Measurements from ENCODE around the gene IP6K1.
"Not testable (repeated sequence)": the region's sequence is repeated elsewhere in the genome, so short reads cannot be mapped to it uniquely, and the experiment has no call there.

Gene IP6K1

DNA sequence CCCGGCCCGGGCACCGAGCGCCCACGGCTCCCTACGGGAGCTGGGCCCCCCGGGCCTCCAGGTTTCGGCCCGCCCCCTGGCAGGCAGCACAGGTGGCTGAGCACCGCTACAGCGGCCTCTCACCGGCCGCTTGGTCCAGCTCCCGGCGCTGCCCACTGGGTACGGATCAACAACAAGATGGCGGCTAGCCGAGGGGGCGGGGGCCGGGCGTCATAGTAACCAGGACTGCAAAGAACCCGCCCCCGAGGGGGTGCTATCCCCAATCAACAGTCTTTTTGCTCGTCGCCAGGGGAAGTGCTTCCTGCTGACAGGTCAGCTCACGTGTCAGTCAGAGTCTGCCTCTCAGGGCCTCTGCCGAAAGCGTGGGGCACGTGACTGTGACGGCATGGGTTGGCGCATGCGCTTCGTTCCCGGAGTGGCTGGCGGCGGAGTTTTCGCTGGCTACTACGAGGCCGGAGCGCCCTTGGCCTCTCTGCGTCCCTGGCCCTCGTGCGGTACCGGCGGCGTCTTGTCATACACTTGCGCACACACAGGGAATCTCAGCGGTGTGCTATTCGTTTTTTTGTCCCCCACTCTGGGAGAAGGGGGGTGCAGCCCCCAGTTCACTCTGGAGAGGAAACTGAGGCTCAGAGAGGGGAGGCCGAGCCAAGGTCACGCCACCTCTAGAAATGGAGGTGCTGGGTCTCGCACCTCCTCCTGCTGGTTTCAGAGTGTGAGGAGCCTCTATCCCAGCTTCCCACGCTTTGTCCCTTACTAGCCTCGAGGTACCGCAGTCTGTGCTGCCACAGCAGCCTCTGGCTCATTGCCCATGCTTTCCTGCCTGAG lies at the start of gene IP6K1:
TSS of gene IP6K1 (minus strand) at position 186 of the 825 bp plus-strand sequence. CDS start 38,502 bp downstream, outside the sequence.
- DNase-seq (ENCODE audit: extremely low read depth in 1 of 2, low read depth in 1 of 2), result peak; percentile 98 to 99

DNA sequence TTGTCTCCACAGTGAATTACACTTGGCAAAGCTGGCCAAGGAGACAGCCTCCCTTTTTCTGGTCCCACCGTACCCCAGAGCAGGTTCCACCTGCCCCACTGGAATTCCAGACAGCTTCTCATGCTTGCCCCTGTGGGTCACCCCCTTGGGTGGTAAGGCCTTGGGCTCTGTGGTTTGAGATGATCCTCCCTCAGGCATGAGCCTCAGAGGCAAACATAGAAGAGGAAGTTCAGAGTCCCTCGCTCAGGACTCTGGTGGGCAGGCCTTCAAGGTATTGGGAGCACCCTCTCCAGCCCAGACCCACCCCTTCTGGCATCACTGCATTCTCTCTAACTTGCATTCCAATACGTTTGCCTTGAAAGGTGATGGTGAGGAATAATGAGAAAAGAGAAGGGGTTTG lies 45.0 kb upstream of the IP6K1 start:
- no peak for DNase-seq (ENCODE audit: extremely low read depth in 1 of 2, low read depth in 1 of 2)

DNA sequence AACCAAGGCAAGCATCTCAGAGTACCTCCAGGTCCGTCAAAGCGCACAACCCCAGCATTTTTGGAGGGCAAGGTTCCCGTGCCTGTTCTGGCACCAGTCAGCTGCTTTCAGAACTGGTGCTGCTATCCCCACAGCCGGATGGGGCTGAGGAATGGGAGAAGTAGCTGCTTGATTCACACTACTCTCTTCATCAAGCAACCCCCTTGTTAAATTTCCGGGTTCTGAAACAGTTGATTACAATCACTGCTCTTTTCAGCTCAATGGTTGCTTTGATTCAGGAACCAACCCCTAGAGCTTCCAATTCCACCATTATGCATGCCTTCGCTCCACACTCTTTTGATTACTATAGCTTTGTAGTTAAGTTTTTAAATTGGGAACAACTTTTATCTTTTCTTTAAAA lies 39.7 kb upstream of the IP6K1 start:
- DNase-seq (ENCODE audit: extremely low read depth in 1 of 2, low read depth in 1 of 2), result no peak

DNA sequence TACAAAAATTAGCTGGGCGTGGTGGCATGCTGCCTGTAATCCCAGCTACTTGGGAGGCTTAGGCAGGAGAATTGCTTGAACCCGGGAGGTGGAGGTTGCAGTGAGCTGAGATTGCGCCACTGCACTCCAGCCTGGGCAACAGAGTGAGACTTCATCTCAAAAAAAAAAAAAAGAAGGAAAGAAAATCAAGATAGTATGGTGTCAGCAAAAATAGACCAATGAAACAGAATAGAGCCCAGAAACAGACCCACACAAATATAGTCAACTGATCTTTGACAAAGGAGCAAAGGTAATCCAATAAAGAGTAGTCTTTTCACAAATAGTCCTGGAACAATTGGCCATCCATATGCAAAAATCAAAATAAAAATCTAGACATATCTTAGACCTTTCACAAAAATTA lies 36.8 kb upstream of the IP6K1 start:
- not testable (repeated sequence) for DNase-seq (ENCODE audit: extremely low read depth in 1 of 2, low read depth in 1 of 2)

DNA sequence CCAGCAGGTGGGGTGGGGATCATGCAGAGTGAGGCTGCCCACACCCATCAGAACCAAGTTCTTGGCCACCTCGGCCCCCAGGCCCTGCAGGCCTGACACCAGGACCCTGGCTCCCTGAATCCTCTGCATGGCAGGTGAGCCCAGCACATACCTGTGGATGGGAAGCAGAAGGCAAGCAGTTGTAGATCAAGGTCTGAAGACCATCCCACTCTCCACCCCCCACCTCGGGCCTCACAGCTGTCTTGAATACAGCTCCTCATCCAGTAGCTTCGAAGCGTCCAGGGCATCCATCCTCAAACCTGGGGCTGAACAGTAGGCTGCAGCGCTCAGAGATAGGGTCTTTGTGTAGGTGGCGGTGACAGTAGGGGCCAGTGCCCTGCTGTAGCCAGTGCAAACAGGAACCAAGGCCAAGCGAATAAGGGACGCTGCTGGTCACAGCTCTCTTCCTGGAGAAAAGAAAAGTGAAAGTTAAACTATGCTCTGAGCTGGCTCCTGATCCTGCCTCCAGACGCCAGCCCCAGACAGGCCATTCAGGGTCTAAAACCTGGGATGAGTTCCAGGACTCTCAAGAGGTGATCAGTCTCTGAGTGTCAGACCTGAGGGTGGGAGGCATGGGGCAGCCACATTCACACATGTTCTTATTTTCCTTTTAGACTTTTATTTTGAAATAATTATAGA lies 27.3 kb upstream of the IP6K1 start, which contains the start of gene UBA7:
TSS of gene UBA7 (minus strand) at position 457 of the 678 bp plus-strand sequence. CDS start at position 291, 166 bp downstream.
- DNase-seq (ENCODE audit: extremely low read depth in 1 of 2, low read depth in 1 of 2), result no peak

DNA sequence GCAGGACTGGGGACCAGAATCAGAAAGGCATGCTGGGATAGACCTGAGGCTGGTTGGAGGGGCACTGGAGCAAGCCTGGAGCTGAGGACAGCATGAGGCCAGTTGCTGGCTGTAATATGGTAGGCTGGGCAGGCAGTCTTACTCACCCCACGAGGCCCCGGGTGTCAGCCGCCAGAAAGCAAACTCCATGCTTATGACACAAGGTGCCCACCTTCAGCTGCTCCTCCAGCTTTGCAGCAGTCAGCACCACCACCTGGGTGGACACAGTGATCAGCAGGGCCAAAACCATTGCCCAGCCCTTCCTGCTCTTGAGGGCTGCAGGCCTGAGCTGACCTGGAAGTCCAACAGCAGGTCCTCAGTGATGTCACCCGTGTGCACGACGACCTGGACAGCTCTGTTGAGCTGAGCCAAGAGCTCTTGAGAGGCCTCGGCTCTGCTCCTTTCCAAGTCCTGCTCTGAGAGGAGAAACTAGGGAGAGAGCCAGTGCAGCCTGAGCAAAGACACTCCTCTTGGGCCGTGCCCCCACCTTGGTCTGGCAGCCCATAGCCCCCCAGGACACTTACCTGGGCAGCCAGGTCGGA lies 26.7 kb upstream of the IP6K1 start:
- no peak for DNase-seq (ENCODE audit: extremely low read depth in 1 of 2, low read depth in 1 of 2)

DNA sequence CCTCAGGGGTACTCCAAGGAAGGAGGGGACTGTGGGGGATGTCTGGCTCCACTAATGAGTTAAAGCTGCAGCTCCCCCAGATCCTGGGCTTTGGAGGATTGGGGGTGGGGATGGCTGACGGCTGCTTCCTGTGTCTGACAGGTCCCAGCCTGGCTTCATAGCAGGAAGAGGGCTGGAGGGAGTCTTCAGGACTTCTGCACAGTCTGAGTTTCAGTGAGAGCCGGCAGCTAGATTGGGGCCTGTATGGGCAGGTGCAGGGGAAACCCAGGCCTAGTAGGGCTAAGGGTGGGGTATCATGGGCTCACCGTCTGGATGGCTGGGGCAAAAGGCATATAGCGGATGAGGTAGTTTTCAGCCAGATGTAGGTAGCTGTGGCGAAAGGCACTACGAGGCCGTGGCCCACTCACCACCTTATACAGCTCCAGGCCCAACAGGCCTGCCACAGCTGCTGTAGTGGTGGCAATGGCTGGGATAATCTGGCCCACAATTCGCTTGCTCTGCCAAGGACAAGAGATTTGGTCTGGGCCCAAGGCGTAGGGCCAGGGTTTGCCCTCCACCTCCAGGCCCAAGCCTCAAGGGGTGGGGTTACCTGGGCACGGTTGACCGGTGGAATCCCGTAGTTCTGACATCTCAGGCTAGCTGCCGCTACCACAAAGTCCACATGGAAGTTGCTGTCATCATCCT lies 21.2 kb upstream of the IP6K1 start:
- no peak for DNase-seq (ENCODE audit: extremely low read depth in 1 of 2, low read depth in 1 of 2)

DNA sequence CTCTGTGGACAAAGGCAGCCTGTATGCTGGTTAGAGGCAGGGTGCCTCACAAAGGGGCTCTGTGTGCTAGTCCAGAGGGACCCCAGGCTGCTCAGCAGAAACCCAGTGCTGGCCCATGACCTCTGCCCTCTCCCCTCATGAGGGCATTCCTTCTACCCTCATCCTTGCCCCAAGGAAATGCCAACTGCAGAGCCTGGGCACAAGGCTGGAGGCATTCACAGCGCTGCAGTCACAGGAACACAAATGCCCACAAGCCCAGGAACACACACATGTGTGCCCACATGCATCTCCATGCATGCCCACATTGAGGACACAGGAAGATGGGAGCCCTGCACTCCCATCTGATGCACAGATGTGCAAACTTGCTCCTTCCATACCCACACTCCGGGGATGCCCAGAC lies 20.5 kb upstream of the IP6K1 start:
- no peak for DNase-seq (ENCODE audit: extremely low read depth in 1 of 2, low read depth in 1 of 2)

DNA sequence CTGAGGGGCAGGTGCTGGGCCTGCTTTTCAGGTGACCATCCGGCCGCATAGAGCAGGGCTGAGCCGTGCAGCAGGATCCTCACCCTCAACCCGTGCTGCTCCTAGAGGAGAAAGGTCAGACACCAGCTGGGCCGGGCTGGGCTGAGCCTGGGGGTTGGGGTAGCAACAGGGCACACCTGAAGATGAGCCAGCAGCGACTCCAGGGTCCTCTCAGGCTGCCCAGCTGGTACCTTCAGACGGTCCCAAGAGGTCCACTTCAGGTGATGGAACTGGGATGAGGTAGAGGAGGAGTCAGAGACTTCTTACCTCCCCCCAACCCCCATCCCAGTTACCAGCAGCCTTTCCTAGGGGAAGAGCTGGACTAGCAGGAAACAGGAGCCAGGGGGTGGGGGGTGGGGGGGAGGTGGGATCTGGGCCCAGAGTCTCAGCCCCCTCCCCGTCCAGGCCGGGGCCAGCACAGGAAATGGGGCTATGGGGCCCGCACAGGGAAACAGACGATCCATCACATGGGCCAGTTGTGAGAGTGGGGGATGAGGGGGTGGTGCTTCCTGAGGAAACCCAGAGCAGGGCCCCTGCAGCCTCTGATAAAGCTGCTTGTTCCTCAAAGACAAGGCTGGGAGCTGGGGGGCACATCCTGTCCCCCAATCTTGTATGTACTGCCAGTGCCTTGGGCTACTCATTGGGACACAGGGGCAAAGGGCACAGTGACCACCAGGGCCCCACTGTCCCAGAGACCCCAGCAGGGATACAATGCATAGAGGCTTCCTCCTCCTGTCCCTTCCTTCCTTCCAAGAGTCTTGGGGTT lies 19.8 kb upstream of the IP6K1 start:
- no peak for DNase-seq (ENCODE audit: extremely low read depth in 1 of 2, low read depth in 1 of 2)

DNA sequence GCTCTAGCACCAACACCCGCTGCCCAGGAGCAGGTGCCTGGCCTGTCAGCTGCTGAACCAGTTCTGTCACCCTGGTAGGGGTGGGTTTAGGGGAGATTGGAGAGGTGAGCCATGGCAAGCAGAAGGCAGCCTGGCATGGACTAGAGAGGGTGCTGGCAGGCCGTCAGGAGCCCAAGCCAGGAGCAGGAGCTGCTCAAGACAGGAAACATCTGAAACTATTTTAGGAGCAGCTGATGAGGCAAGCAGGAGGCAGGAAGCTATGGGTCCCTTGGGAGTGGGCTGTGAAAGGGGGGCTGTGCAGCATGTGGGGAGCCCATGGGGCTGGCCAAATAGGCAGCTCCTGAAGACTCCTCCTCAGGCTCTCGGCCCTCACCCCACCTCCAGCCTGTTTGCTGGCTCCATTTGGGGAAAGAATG lies 19.0 kb upstream of the IP6K1 start:
- no peak for DNase-seq (ENCODE audit: extremely low read depth in 1 of 2, low read depth in 1 of 2)

DNA sequence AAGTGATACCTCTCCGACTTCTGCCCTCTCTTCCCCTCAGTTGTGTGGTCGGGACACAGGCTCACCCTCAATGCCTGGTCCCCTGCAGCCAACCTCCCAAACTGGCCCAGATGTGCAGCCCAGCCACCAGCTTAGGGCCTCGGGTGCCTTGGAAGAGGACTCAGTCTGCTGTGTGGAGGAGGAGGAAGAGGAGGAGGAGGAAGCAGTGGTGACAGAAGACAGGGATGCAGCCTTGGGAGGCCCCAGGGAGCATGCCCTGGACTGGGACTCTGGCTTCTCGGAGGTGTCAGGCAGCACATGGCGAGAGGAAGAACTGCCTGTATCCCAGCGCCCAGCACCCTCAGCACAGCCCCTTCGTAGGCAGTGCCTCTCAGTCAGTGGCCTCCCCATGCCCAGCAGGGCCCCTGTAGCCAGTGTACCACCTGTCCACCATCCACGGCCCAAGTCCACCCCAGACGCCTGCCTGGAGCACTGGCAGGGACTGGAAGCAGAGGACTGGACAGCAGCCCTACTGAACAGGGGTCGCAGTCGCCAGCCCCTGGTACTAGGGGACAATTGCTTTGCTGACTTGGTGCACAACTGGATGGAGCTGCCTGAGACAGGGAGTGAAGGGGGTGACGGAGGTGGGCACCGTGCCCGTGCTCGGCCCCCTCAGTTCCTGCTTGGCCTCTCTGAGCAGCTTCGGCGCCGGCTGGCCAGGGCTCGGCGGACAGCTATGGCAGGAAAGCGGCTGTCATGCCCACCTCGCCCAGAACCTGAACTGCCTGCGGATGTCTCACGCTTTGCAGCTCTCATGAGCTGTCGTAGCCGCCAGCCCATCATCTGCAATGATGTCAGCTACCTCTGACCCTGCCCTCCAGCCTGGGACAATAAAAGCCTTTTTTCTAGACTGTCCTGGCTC lies 18.0 kb upstream of the IP6K1 start:
- no peak for DNase-seq (ENCODE audit: extremely low read depth in 1 of 2, low read depth in 1 of 2)

DNA sequence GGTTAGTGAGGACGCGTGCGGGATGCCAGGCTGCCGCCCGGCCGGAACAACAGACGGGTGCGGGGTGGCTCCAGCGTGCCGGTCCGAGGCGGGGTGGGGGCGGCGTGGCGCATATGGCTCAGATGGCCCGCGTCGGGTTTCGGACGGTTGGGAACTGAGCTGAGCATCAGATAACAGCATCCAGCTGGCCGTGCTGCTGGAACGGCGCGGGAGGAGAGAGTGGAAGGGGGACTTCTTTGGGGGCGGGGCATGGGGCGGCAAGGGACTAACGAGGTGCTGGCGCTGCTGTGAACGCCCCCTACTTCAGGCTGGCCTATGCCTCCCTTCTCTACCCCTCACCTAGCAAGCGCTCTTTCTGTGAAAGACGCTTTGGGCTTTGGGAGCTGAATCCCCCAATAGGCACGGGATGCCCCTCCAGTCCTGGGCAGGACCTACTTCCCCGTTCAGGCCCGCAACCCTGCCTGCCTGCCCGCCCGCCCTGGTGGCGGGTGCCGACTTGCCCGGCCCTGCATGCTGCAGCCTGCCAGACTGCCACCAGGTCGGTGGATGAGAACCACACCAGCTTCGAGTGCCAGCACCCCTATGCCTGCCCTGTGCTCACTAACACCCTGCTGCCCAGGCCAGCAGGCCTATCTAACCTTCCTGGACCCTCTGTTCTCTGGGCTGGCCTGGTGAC lies 17.3 kb upstream of the IP6K1 start:
- DNase-seq (ENCODE audit: extremely low read depth in 1 of 2, low read depth in 1 of 2), result no peak

DNA sequence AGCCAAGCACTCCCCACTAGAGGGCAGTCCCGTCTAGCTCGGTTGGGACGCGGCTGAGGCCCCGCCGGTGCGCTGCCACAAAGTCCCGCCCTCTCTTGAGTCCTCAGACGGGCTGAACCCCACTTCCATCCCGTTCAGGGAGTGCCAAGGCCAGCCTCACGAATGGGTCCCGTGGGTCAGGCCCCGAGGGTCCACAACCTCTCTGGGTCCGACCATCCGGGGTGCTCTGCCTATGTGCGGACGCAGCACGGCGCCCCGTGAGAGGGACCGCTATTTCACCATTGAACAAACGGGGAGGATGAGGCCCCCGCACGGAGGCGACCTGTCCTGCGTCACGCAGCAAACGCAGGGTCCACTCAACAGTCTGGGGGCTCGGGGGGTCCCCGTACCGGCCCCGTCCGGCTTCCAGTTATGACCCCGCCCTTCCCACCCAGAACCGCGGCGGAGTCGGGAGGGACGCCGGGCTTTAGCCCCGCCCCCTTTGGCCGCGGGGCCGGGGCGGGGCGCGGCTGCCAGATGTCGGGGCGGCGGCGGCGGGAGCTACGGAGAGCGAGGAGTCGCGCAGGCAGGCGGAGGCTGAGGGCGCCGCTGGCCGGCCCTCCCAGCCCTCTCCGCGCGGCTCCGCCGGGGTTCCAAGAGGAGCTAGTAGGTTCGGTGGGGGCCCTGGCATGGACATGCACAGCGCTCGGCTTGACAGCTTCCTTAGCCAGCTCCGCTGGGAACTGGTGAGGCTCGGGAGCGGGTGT lies 16.6 kb upstream of the IP6K1 start, which contains the start of gene INKA1:
TSS of gene INKA1 (plus strand) at position 543 of the 746 bp plus-strand sequence. CDS start at position 675, 132 bp downstream.
- peak; percentile 66 to 82 for DNase-seq (ENCODE audit: extremely low read depth in 1 of 2, low read depth in 1 of 2)

DNA sequence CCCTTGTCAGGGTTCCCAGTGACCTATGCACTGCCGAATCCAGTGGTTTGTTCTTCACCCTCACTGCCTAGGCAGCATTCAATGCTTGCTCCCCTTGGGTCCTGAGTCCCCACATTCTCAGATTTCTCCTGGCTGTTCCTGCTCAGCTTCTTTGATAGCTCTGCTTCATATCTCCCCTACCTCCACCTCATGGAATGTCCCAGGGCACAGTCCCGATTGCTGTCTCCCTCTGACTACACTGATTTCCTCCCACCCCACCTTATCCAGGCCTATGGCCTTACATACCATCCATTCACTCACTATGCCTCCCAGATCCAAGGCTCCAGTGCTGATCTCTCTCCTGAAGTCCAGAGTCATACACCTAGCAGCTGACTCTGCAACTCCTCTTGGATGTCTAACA lies 14.8 kb upstream of the IP6K1 start:
- DNase-seq (ENCODE audit: extremely low read depth in 1 of 2, low read depth in 1 of 2), result no peak

DNA sequence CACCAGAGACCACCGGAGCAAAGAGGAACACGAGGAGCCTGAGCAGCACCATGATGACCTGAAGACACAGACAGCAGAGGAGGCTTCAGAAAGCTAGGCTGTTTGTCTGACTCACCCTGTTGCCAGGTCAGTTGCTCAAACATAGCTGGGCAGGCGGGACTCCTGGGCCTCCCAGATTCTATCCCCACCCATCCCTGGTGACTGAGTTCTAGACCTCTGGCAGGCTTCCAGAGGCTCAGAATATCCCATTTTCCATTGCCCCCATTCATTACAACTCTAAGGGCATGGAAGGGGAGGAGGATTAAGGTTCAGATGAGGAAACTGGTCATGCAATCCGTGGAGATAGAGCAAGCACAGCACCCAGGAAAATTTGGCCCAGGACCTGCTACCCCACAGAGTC lies 13.4 kb upstream of the IP6K1 start, which contains the start of gene CDHR4:
TSS of gene CDHR4 (minus strand) at position 113 of the 400 bp plus-strand sequence. CDS start at position 52, 61 bp downstream.
- no peak for DNase-seq (ENCODE audit: extremely low read depth in 1 of 2, low read depth in 1 of 2)

DNA sequence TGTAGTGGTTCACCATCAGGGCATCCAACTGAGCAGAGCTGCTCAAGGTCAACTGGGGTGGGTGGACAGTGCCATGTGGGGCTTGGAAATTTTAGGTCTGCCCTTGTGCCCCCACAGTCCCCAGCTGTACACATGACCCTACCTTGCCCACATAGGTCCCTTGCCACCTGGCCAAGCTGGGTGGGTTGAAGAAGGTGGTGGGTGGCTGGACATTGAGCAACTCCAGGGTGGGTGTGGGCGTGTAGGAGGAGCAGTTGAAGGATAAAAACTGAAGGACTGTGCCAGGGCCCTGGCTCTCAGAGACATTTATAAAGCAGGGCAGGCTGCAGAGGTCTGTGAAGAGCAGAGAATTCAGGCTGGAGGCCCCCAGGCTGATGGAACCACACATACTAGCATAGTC lies 12.8 kb upstream of the IP6K1 start:
- no peak for DNase-seq (ENCODE audit: extremely low read depth in 1 of 2, low read depth in 1 of 2)

DNA sequence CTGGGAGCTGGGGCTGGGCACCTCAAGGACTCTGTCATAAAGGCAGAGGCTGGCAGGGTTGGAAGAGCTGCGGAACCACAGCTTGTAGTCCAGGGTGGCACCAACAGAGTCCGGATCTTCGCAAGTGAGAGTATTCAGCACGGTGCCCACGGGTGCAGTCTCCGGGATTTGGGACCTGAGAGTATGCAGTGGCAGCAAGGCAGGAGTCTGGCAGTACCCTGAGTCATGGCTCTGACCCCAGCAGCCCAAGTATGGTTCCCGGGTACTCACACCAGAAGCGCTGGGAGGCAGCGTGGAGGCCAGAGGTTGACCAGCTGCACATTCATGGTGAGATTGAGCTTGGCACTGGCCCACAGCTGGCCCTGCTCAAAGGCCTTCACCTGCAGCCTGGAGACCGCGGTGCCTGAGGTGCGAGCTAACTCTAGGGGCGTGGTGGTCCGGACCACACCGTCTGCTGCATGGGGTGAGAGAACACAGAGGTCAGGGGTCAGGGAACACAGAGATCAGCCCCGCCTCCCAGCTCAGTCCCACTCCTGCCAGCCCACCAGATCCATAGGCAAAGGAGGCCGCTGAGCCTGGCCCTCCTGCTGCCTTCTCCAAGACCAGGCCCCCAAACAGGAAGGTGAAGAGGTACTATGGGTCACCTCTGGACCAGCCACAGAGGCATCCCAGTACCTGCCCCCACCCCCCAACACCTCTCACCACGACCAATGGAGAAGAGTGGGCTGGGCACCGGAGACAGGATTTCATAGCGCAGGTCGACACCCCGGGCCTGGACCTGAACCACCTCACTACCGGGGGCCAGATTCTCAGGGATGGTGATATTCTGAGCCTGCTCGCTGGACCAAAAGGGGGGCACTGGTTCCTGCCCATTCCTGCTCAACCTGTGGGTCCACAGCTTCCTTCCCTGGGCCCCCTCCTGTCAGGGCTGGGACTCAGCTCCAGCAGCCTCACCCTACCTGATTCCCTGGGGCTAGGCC lies 8.9 kb upstream of the IP6K1 start:
- no peak for DNase-seq (ENCODE audit: extremely low read depth in 1 of 2, low read depth in 1 of 2)

All from activated CD8-positive, alpha-beta memory T cell treated with anti-CD3 and anti-CD28 coated beads for 1 hour (primary cell).